ENCODE data around the gene GFOD1. TPM values are rescaled to one million over a fixed set of nuclear protein-coding genes. Genes with fewer than 3 reads are reported as not detected.

GFOD1 gene
- total and polyA plus RNA-seq, 9 donors: 1.4 to 9.2 (median 3.7) TPM

DNA sequence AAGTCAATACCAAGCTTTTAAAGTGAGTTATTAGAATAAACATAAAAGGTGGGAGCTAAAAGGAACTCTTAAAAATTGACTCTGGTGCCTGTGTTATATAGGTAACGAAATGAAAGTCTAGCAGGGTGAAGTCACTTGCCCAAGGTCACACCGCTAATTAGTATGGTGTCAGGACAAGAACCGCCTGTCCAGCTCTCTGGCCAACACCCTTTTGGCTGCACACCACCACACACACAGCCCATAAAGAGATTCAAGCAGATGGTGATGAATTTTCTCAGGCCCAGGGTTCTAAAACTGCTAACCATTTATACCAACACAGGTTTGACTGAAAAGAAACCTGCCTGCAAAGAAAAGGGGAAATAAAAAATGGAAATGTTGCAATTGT, 20.2 kb downstream of the GFOD1 start:
- Histone ChIP-seq H3K9me3 (no peaks in the 10 kb centered on the region), H3K4me1 (ENCODE audit: insufficient read depth) (no peaks in the 10 kb centered on the region), H3K36me3 (no peaks in the 10 kb centered on the region), H3K4me3 (no peak overlapping the region), H3K27ac (no peak overlapping the region), H3K27me3 (no peaks in the 10 kb centered on the region)
- intact Hi-C loops (cut with DNase I): loop anchor here in 1 of 4 donors (5.0 kb wide), 1 partner anchor 1935 kb away; no protein-coding TSS in a partner anchor
- DNase-seq: no peak
- TF ChIP-seq, protein P1, sequence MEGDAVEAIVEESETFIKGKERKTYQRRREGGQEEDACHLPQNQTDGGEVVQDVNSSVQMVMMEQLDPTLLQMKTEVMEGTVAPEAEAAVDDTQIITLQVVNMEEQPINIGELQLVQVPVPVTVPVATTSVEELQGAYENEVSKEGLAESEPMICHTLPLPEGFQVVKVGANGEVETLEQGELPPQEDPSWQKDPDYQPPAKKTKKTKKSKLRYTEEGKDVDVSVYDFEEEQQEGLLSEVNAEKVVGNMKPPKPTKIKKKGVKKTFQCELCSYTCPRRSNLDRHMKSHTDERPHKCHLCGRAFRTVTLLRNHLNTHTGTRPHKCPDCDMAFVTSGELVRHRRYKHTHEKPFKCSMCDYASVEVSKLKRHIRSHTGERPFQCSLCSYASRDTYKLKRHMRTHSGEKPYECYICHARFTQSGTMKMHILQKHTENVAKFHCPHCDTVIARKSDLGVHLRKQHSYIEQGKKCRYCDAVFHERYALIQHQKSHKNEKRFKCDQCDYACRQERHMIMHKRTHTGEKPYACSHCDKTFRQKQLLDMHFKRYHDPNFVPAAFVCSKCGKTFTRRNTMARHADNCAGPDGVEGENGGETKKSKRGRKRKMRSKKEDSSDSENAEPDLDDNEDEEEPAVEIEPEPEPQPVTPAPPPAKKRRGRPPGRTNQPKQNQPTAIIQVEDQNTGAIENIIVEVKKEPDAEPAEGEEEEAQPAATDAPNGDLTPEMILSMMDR (IDR thresholded peaks at IDR 0.05): no peak
- TF ChIP-seq POLR2A (IDR thresholded peaks at IDR 0.05) (no peak), EP300 (IDR thresholded peaks at IDR 0.05) (no peak)
- 29 to 48% (median 32%) methylated on average over 3 of the region's 3 CpGs for WGBS, 3 donors

DNA sequence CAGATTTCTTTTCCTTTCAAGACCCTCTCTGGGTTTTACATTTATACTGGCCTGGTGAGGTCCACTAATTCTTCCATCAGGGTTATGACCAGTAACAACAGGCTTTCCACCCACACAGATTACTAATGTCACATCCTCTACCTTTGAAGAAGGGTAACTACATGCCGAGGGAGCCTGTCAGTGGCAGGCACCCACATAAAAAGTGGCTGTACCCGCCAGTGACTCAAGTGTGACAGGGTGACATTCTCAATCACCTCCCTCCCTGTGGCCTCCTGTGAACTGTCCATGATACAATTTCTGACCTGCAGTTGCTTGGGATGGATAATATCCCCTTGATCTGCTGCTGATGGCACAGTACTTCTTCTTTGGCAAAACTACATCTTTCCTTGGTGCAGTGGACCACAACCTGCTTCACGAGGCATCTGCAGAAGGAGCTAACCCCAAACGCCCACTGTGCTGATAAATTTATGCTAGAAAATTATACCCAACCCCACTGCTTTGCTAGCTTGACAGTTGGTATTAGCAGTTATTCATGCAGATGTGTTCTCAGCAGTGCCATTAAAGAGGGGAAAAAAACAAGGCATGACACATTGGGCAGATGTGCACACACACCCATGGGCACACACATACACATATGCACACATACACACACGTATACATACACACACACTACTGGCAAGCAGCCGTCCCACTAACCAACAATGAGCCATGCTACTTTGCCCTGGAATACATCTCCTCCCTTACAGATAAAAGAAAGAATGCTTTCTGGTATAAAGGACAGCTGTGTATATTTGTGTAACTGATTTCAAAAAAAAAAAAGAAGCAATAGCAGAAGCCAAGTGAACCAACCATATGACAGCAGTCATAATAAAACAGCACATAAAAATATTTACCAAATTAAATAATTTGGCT, 20.8 kb downstream of the GFOD1 start:
- TF ChIP-seq POLR2A (IDR thresholded peaks at IDR 0.05) (no peak), EP300 (IDR thresholded peaks at IDR 0.05) (no peak)
- TF ChIP-seq, protein P1 (IDR thresholded peaks at IDR 0.05): no peak
- H3K9me3 ChIP-seq: no peaks in the 10 kb centered on the region
- intact Hi-C loops (cut with DNase I): loop anchor here in 1 of 4 donors (5.0 kb wide), 1 partner anchor 1934 kb away; no protein-coding TSS in a partner anchor
- no peaks in the 10 kb centered on the region for H3K27me3 ChIP-seq
- 40 to 66% (median 48%) methylated on average over 6 of the region's 6 CpGs for WGBS, 3 donors
- H3K4me1 ChIP-seq (ENCODE audit: insufficient read depth): no peaks in the 10 kb centered on the region
- no peak overlapping the region for H3K27ac ChIP-seq
- H3K4me3 ChIP-seq: no peak overlapping the region
- no peak for DNase-seq
- H3K36me3 ChIP-seq: no peaks in the 10 kb centered on the region

GRCh38 chr6:13465734-13466133, 21.7 kb downstream of the GFOD1 start:
- Histone ChIP-seq H3K27me3 (no peaks in the 10 kb centered on the region), H3K36me3 (no peaks in the 10 kb centered on the region), H3K4me3 (no peak overlapping the region), H3K9me3 (no peaks in the 10 kb centered on the region), H3K4me1 (ENCODE audit: insufficient read depth) (no peaks in the 10 kb centered on the region), H3K27ac (no peak overlapping the region)
- 93 to 100% (median 100%) methylated on average over 1 of the region's 1 CpG for WGBS, 3 donors
- TF ChIP-seq, protein P1 (IDR thresholded peaks at IDR 0.05): no peak
- no peak for DNase-seq
- intact Hi-C loops (cut with DNase I): loop anchor here in 1 of 4 donors (5.0 kb wide), 1 partner anchor 1933 kb away; no protein-coding TSS in a partner anchor

- H3K27ac ChIP-seq: no peak overlapping the region
- TF ChIP-seq EP300 (IDR thresholded peaks at IDR 0.05): no peak
- no peak for TF ChIP-seq POLR2A (IDR thresholded peaks at IDR 0.05)
- TF ChIP-seq, protein P1 (IDR thresholded peaks at IDR 0.05): no peak
- intact Hi-C loops (cut with DNase I): no loop called here
- DNase-seq: no peak
- WGBS, 3 donors: 73 to 85% (median 77%) methylated on average over 4 of the region's 4 CpGs
- no peaks in the 10 kb centered on the region for H3K36me3 ChIP-seq
- H3K27me3 ChIP-seq: no peaks in the 10 kb centered on the region
- no peak overlapping the region for H3K4me3 ChIP-seq
- no peaks in the 10 kb centered on the region for H3K9me3 ChIP-seq
- H3K4me1 ChIP-seq (ENCODE audit: insufficient read depth): no peaks in the 10 kb centered on the region
Measured at GRCh38 chr6:13463941-13464340, 23.5 kb downstream of the GFOD1 start.

Measured in ovary (tissue), 9 donors.